Endodermal cell (in vitro differentiated cells): ENCODE measurements around the gene SHFL. TPM values are rescaled to one million over a fixed set of nuclear protein-coding genes. Genes with fewer than 3 reads are reported as not detected.

ENCODE experiments used
- DNase-seq: peaks from one replicate; pipeline ENCODE4 v3.0.0-alpha.2; 2017
- H3K27ac ChIP-seq: 2 replicates; pipeline ENCODE4 v1.5.1; 2013; ENCODE audit warnings: mild to moderate bottlenecking, low read depth, low read length, moderate library complexity
- H3K27me3 ChIP-seq: 2 replicates; pipeline ENCODE4 v1.6.1; 2013; ENCODE audit warnings: mild to moderate bottlenecking, low read length, moderate library complexity; ENCODE audit not compliant: insufficient read depth, control insufficient read depth, poor library complexity, severe bottlenecking
- H3K36me3 ChIP-seq: 2 replicates; pipeline ENCODE4 v1.7.0; 2013; ENCODE audit warnings: mild to moderate bottlenecking, low read length, moderate library complexity; ENCODE audit not compliant: control insufficient read depth, insufficient read depth
- H3K4me1 ChIP-seq: one replicate; pipeline ENCODE4 v1.7.0; 2013; ENCODE audit warnings: low read length; ENCODE audit not compliant: control insufficient read depth, insufficient read depth
- H3K4me3 ChIP-seq: 2 replicates; pipeline ENCODE4 v1.5.1; 2013; ENCODE audit warnings: mild to moderate bottlenecking, low read length, moderate library complexity
- H3K9ac ChIP-seq: 2 replicates; pipeline ENCODE4 v1.6.1; 2013; ENCODE audit warnings: mild to moderate bottlenecking, low read length, moderate library complexity; ENCODE audit not compliant: poor library complexity, severe bottlenecking; ENCODE audit errors: extremely low read depth
- H3K9me3 ChIP-seq: 2 replicates; pipeline ENCODE4 v1.6.1; 2013; ENCODE audit warnings: mild to moderate bottlenecking, low read length, moderate library complexity; ENCODE audit not compliant: control insufficient read depth
- H3K27ac Mint-ChIP-seq: 2 replicates; pipeline ENCODE4 v1.8.0; 2020; ENCODE audit warnings: mixed read lengths
- H3K27me3 Mint-ChIP-seq: 2 replicates; pipeline ENCODE4 v1.8.0; 2021; ENCODE audit warnings: mild to moderate bottlenecking, mixed read lengths; ENCODE audit not compliant: insufficient read depth
- H3K36me3 Mint-ChIP-seq: 2 replicates; pipeline ENCODE4 v1.8.0; 2020; ENCODE audit warnings: low read depth, mixed read lengths
- H3K4me1 Mint-ChIP-seq: 2 replicates; pipeline ENCODE4 v1.8.0; 2020; ENCODE audit warnings: mixed read lengths
- H3K4me3 Mint-ChIP-seq: 2 replicates; pipeline ENCODE4 v1.8.0; 2020; ENCODE audit warnings: mild to moderate bottlenecking, moderate library complexity, mixed read lengths
- H3K9me3 Mint-ChIP-seq: 2 replicates; pipeline ENCODE4 v1.8.0; 2020; ENCODE audit warnings: mild to moderate bottlenecking, mixed read lengths
- CTCF ChIP-seq: fragments of 200-600 bp; sonication (generic); conservative IDR thresholded peaks from 2 replicates; pipeline ENCODE4 v1.5.0; 2021; ENCODE audit warnings: antibody characterized with exemption, mild to moderate bottlenecking
- WGBS, 2 experiments: methylation state at CpG; one replicate each; pipeline versions ENCODE4 v1.1.5 to v1.1.7; 2013; ENCODE audit warnings: missing lambda C conversion rate in 2 of 2, mixed read lengths in 1 of 2; ENCODE audit not compliant: insufficient coverage in 1 of 2, insufficient read length in 1 of 2; 5-methylcytosine and 5-hydroxymethylcytosine counted together
- total RNA-seq, 2 donors: library from RNA; stranded (reverse); fragmentation: NEBNext Ultra II Directional in 1 of 2; extraction: Animal tissue kit (Norgen Biotek cat#: 25700) in 1 of 2; gene quantifications; 2 replicates in 1 of 2; 3 replicates in 1 of 2; pipeline ENCODE4 v1.2.1, GENCODE V29; 2021

SHFL gene
- total RNA-seq, 2 donors from 2014 or later, result 8.2 to 15.0 TPM

- no peaks in the 10 kb centered on the region for H3K9me3 Mint-ChIP-seq
- WGBS, 2 experiments, result 91% methylated on average over 6 of the region's 6 CpGs
- H3K9me3 ChIP-seq, result no peaks in the 10 kb centered on the region
- H3K4me3 ChIP-seq, result no peak overlapping the region
- H3K27ac ChIP-seq, result no peak overlapping the region
- peaks cover 34% of the 10 kb centered on the region for H3K27me3 ChIP-seq
- no peak overlapping the region for H3K9ac ChIP-seq
- H3K4me3 Mint-ChIP-seq, result no peak overlapping the region
- no peak overlapping the region for H3K27ac Mint-ChIP-seq
- no peak for TF ChIP-seq CTCF
- no peaks in the 10 kb centered on the region for H3K4me1 ChIP-seq
- no peaks in the 10 kb centered on the region for H3K36me3 ChIP-seq
- no peaks in the 10 kb centered on the region for H3K4me1 Mint-ChIP-seq
- H3K36me3 Mint-ChIP-seq, result peaks cover 2% of the 10 kb centered on the region
- H3K27me3 Mint-ChIP-seq, result peaks cover 23% of the 10 kb centered on the region
- no peak for DNase-seq
Observed at GRCh38 chr19:10088949-10089554, 2.9 kb downstream of the SHFL start.

GRCh38 chr19:10089801-10090375 is 3.8 kb downstream of the SHFL start:
- Histone ChIP-seq H3K36me3 (no peaks in the 10 kb centered on the region), H3K9ac (no peak overlapping the region), H3K4me1 (no peaks in the 10 kb centered on the region), H3K9me3 (no peaks in the 10 kb centered on the region), H3K27ac (no peak overlapping the region), H3K4me3 (no peak overlapping the region), H3K27me3 (peaks cover 32% of the 10 kb centered on the region)
- Mint-ChIP-seq H3K36me3 (peaks cover 2% of the 10 kb centered on the region), H3K4me1 (no peaks in the 10 kb centered on the region), H3K4me3 (no peak overlapping the region), H3K27ac (no peak overlapping the region), H3K27me3 (peaks cover 28% of the 10 kb centered on the region), H3K9me3 (no peaks in the 10 kb centered on the region)
- TF ChIP-seq CTCF, result no peak
- no peak for DNase-seq
- 88 to 90% methylated on average over 13 to 14 of the region's 15 CpGs for WGBS, 2 experiments

GRCh38 chr19:10091370-10091687 is 5.2 kb downstream of the SHFL start:
- Histone ChIP-seq H3K4me3 (no peak overlapping the region), H3K9me3 (peaks cover 6% of the 10 kb centered on the region), H3K36me3 (no peaks in the 10 kb centered on the region), H3K27me3 (peaks cover 28% of the 10 kb centered on the region), H3K27ac (no peak overlapping the region), H3K4me1 (no peaks in the 10 kb centered on the region), H3K9ac (no peak overlapping the region)
- DNase-seq, result no peak
- Mint-ChIP-seq H3K27ac (no peak overlapping the region), H3K27me3 (peaks cover 30% of the 10 kb centered on the region), H3K4me1 (no peaks in the 10 kb centered on the region), H3K36me3 (peaks cover 2% of the 10 kb centered on the region), H3K9me3 (no peaks in the 10 kb centered on the region), H3K4me3 (no peak overlapping the region)
- WGBS, 2 experiments, result 88 to 97% methylated on average over 13 to 17 of the region's 17 CpGs
- no peak for TF ChIP-seq CTCF
